ENCODE data around the gene PIK3R5.

The PIK3R5 gene

DNA sequence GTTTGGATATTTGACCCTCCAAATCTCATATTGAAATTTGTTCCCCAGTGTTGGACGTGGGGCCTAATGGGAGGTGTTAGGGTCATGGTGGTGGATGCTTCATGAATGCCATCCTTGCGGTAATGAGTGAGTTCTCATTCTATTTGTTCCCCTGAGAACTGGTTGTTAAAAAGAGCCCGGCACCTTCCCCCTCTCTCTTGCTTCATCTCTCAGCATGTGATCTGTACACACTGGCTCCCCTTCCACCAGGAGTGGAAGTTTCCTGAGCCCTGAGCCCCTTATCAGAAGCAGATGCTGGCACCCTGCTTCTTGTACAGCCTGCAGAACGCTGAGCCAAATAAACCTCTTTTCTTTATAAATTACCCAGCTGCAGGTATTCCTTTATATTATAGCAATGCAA is 123.7 kb downstream of the PIK3R5 start:
- in situ Hi-C loops (cut with MboI; ENCODE audit: low sequenced_read_pairs, unreplicated experiment) = no loop called here
- no peak for DNase-seq (ENCODE audit: low spot score)
- TF ChIP-seq, protein P1, sequence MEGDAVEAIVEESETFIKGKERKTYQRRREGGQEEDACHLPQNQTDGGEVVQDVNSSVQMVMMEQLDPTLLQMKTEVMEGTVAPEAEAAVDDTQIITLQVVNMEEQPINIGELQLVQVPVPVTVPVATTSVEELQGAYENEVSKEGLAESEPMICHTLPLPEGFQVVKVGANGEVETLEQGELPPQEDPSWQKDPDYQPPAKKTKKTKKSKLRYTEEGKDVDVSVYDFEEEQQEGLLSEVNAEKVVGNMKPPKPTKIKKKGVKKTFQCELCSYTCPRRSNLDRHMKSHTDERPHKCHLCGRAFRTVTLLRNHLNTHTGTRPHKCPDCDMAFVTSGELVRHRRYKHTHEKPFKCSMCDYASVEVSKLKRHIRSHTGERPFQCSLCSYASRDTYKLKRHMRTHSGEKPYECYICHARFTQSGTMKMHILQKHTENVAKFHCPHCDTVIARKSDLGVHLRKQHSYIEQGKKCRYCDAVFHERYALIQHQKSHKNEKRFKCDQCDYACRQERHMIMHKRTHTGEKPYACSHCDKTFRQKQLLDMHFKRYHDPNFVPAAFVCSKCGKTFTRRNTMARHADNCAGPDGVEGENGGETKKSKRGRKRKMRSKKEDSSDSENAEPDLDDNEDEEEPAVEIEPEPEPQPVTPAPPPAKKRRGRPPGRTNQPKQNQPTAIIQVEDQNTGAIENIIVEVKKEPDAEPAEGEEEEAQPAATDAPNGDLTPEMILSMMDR (IDR thresholded peaks at IDR 0.05; ENCODE audit: borderline replicate concordance, control extremely low read depth, extremely low read depth, insufficient read depth, missing control alignments) = no peak

GRCh38 chr17:8839410-8839935 is 126.0 kb downstream of the PIK3R5 start:
- in situ Hi-C loops (cut with MboI; ENCODE audit: low sequenced_read_pairs, unreplicated experiment) = no loop called here
- TF ChIP-seq, protein P1 (IDR thresholded peaks at IDR 0.05; ENCODE audit: borderline replicate concordance, control extremely low read depth, extremely low read depth, insufficient read depth, missing control alignments) = no peak
- DNase-seq (ENCODE audit: low spot score) = no peak

- in situ Hi-C loops (cut with MboI; ENCODE audit: low sequenced_read_pairs, unreplicated experiment) = no loop called here
- no peak for DNase-seq (ENCODE audit: low spot score)
- TF ChIP-seq, protein P1 (IDR thresholded peaks at IDR 0.05; ENCODE audit: borderline replicate concordance, control extremely low read depth, extremely low read depth, insufficient read depth, missing control alignments) = no peak
Measured at GRCh38 chr17:8838551-8839095, 126.9 kb downstream of the PIK3R5 start.

GRCh38 chr17:8837563-8838075 is 127.9 kb downstream of the PIK3R5 start:
- TF ChIP-seq, protein P1 (IDR thresholded peaks at IDR 0.05; ENCODE audit: borderline replicate concordance, control extremely low read depth, extremely low read depth, insufficient read depth, missing control alignments) = no peak
- DNase-seq (ENCODE audit: low spot score) = no peak
- in situ Hi-C loops (cut with MboI; ENCODE audit: low sequenced_read_pairs, unreplicated experiment) = no loop called here

DNA sequence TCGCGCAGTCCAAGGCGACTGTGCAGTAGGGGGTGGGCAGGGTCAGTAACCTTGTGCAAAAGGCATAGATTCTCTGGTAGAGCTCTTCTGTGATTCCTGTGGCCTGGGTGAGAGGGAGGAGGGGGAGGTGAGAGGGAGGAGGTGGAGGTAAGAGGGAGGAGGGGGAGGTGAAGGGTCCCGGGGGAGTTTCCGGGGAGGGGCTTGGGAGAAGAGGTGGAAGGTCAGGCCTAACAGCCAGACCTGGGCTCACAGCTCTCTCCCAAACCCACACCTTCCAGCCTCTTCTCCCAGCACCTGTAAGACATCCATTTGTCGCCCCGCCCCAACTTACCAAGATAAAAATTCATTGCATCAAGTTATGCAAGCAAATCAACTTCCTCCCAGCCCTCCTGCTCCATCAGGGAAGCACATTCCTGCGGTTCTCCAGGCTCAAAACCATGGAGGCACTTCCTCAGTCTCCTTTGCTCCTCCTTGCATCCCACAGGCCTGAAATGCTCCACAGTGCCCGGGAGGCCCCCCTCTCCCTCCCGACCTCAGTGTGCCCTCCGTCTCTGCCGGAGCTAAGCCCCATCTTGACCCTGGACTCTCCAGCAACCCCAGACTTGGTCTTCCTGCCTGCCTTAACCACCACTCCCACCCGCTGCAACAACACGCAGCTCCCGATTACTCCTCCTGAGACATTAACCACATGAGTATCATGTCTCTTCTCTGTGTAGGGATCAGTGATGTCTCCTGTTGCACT is 128.5 kb downstream of the PIK3R5 start:
- DNase-seq (ENCODE audit: low spot score) = no peak
- in situ Hi-C loops (cut with MboI; ENCODE audit: low sequenced_read_pairs, unreplicated experiment) = no loop called here
- TF ChIP-seq, protein P1 (IDR thresholded peaks at IDR 0.05; ENCODE audit: borderline replicate concordance, control extremely low read depth, extremely low read depth, insufficient read depth, missing control alignments) = no peak

DNA sequence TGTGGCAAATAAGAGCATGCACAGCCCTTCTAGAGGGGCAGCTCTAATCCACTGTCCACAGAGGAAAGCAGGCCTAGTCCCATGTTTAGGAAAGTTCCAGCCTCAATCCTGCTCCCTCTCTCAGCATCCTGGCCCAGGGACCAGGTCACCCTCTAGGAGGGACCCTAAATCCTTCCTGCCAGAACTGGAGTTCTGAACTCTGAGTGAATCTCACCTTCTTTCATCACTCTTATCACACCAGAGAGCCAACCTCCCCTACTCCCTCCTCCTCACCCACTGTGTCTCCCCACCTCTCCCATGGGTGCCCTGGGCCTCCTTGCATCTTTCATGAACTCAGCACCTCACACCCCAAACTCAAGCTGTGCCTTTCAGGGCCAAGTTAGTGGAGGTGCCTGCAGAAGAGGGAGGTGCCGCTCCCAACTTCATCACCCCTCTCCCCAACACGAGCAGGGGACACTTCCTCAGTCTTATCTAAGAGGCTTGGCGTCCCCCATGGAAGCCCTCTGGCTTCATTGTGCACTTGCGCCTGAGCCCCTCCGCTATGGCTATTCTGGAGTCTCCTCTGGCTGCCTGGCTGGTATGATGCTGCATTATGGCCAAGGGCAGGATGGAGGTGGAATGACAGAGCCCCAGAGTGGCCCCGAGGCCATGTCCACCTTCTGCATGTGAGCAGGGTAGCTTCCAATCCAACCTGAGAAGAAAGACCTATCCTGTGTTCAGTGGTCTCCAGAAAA is 129.7 kb downstream of the PIK3R5 start:
- in situ Hi-C loops (cut with MboI; ENCODE audit: low sequenced_read_pairs, unreplicated experiment) = no loop called here
- no peak for DNase-seq (ENCODE audit: low spot score)
- TF ChIP-seq, protein P1 (IDR thresholded peaks at IDR 0.05; ENCODE audit: borderline replicate concordance, control extremely low read depth, extremely low read depth, insufficient read depth, missing control alignments) = no peak
